HG03558 (cell line): Measurements from ENCODE around the gene TTLL12.

Experiments used
- ATAC-seq: cut with Tn5 transposase; IDR thresholded peaks from one replicate; pipeline ENCODE4 v1.9.1; 2021; ENCODE audit warnings: moderate number of reproducible peaks; ENCODE audit not compliant: unreplicated experiment; ENCODE audit errors: extremely low read depth

Gene TTLL12

DNA sequence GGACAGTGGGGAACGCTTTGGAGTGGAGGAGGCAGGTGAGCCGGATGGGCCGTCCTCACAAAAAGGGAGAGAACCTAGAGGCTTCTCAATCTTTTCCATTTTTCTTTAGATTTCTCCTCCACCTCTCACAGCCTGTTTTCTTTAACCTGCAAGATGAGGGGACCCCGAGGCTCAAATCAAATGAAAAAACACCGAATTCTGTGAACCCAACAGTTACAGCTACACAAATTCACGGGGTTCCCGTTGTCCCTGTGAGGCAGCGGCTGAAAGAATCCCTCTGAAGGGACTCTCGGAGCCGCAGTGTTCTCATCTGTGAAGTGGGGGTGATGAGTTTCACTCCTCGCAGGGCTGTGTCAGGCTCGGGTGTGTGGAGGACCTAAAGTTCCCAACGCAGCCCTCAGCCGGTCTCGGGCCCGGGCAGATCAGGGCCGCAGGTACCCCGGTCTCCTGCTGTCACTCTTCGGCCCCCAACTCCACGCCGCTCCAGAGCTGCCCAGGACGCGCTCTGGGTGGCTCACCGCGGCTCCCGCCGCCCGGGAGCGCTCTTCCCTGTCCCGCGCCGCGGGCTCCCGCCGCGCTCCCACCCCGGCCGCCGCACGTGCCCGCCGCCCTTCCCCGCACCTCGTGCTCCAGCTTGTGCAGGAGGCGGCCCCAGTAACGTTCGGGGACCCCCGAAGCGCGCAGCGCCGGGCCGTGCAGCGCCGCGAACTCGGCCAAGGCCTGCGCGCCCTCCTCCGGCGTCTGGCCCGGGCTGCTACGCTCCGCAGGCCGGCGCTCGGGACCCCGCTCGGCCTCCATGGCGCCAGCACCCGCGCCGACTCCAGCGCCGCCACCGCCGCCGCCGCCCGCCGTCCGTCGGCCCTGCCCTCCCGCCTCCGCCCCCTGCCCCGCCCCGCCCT lies at the start of gene TTLL12:
Gene TTLL12, minus strand, starts transcription at position 863 of the 899 bp plus-strand sequence. Its CDS starts 65 bp downstream, at position 798.
- ATAC-seq: no peak

- no peak for ATAC-seq
These were observed 48.8 kb upstream of the TTLL12 start for GRCh38 chr22:43235445-43236409.

- ATAC-seq: no peak
These were observed 47.5 kb upstream of the TTLL12 start for GRCh38 chr22:43234264-43234988.

GRCh38 chr22:43233529-43233928 lies 46.6 kb upstream of the TTLL12 start:
- ATAC-seq: no peak

GRCh38 chr22:43232445-43232844 lies 45.5 kb upstream of the TTLL12 start:
- no peak for ATAC-seq

DNA sequence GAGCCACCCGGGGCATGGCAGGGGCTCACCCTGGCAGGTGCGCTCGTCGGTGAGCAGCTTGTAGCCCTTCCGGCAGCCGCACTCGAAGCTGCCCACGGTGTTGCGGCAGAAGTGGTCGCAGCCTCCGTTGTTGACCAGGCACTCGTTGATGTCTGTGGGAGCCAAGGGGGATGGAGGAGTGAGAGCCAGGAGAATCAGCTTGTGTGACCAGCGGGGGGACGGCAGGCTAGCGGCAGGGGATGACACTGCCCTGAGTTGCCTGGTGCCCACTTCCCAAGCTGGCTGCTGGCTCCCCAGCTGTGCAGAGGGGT lies 44.7 kb upstream of the TTLL12 start:
- ATAC-seq: no peak

DNA sequence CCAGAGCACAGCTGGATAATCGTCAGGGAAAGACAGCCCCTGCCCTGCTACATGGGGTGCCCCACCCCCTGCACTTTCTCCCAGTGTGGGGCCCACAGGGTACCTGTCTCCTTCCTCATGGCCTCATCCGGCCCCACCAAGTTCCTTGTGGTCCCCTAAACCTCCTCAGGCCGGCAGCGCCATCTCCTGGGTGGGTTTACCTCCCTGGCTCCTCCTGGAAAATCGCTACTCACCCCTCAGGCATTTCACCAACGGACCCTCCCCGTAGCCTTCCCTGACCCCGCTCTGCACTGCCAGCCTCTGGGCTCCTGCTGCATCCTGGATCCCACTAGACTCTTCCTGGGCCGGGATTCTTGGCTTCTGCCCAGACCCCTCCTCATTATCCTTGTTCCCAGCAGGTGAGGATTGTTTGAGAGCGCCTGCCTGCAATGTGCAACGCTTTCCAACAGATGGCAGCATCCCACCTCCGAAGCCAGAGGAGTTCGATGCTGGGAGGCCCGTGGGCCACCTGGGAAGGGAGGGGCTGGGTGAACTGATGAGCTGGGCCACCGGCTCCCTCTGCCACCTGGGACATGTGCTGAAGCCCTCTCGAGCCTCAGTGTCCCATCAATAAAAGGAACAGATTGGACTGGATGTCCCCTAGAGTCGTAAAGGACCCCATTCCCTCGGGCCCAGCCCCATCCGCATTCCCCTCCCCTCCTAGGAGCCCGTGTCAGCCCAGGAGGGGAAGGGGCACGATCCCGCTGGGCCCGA lies 44.2 kb upstream of the TTLL12 start:
- ATAC-seq: no peak

DNA sequence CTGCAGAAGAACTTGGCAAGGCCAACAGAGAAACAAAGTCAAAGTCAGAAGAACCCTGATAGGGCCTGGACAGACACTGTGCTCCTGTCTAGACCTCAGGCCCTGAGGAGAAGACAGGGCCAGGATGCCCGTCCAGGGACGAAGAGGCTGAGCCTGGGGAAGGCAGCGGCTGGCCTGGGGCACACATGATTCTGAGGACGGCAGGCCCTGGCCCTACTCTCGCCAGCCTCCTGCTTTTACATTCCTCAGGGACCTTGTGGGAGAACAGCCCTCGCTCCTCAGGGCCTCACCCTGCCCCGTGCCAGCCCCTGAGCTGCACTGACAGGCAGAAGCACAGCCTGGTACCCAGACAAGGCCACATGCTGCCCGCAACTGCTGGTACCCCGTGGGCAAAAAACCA lies 43.6 kb upstream of the TTLL12 start:
- no peak for ATAC-seq

GRCh38 chr22:43228863-43229262 lies 41.9 kb upstream of the TTLL12 start:
- no peak for ATAC-seq

GRCh38 chr22:43228330-43228729 lies 41.4 kb upstream of the TTLL12 start:
- no peak for ATAC-seq

DNA sequence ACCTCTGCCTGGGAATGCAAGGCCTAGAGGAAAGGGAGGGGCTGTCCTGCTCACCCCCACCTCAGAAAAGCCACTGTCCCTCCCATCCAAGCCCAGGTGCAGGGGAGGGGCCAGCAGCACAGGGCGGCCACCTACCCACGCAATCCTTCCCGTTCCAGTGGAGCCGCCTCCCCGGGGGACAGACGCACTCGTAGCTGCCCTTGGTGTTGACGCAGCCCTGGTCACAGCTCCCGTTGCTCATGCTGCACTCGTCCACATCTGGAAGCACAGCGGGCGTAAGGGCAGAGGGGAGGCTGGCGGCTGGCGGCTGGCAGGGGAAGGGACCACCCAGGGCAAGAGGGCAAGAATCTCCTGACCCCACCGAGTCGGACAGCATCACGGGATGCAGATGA lies 40.3 kb upstream of the TTLL12 start:
- ATAC-seq: no peak

- ATAC-seq: no peak
These were observed 39.7 kb upstream of the TTLL12 start for GRCh38 chr22:43226377-43227238.

- no peak for ATAC-seq
These were observed 38.7 kb upstream of the TTLL12 start for GRCh38 chr22:43225609-43226008.

DNA sequence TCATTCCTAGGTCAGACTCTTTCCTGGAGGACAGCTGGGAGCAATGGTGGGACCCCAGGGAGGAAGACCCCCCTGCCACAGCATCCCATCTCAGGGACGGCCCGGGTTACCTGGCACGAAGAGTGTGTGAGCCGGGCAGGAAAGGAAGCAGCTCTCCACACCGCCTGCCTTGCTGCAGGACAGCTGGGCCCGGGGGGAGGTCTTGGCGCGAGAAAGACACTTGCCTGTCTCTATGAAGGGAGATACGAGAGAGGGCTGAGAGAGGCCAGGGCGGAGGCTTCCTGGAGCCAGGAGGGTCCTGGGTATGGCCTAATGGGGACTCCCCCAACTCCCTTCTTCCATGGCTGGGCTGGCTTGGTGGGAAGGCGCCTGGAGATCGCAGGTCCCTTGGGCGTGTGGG lies 36.1 kb upstream of the TTLL12 start:
- no peak for ATAC-seq

GRCh38 chr22:43222262-43222661 lies 35.3 kb upstream of the TTLL12 start:
- ATAC-seq: no peak

DNA sequence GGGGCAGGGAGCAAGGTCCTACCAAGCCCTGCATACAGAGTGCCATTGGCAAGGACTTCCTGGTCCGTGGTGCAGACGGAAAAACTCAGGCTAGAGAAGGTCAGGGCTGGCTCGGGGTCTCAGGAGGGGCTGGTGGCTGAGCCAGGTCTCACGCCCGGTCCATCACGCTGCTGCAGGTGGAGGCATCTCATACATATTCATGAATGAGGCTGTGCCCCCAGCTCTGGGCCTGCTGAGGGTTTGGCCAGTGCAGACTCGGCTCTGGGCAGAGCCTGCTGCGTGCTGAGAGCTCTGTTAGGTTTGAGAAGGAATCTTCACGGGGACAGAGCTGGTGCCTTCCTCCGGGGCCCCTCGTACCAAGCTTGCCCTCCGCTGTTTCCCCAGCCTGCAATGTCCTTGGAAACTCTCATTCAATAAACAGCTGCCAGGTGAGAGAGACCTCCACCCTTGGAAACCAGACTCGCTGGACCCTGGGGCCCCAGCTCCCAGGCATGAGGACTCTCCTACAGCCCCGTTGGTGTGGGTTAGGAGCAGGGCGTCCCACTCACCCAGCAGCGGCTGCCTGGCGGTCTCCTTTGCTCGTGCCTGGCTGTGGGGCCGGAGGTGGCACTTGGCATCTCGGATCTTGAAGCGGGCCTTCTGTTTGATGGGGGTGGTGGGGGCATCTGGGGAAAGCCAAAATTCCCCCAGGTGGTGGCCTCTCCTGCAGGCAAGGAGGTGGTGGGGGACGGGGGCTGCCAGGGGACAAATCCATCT lies 33.9 kb upstream of the TTLL12 start:
- no peak for ATAC-seq

- no peak for ATAC-seq
These were observed 31.9 kb upstream of the TTLL12 start for GRCh38 chr22:43218786-43219185.
